SK-N-SH treated with all-trans-retinoic acid at 6 μM for 48 hours (cell line): ENCODE data around the gene WDFY2.

Experiments used
- ARNTL ChIP-seq: fragments of 450-650 bp; formaldehyde crosslinking; IDR thresholded peaks from 2 replicates; pipeline ENCODE4 v1.5.0; 2020; ENCODE audit warnings: low read depth, mild to moderate bottlenecking, moderate library complexity, borderline replicate concordance
- CSDC2 ChIP-seq: fragments of 250-450 bp; sonication (Bioruptor Pico); IDR thresholded peaks from 2 replicates; pipeline ENCODE4 v1.5.0; 2020; ENCODE audit warnings: mild to moderate bottlenecking, moderate library complexity
- ESRRG ChIP-seq: fragments of 250-450 bp; sonication (Bioruptor Pico); IDR thresholded peaks from 2 replicates; pipeline ENCODE4 v1.6.1; 2021; ENCODE audit warnings: mild to moderate bottlenecking
- RARB ChIP-seq: fragments of 250-450 bp; sonication (Bioruptor Pico); IDR thresholded peaks from 2 replicates; pipeline ENCODE4 v1.8.0; 2021; ENCODE audit warnings: mild to moderate bottlenecking, moderate library complexity
- TOX ChIP-seq: fragments of 250-450 bp; sonication (Bioruptor Pico); IDR thresholded peaks from 2 replicates; pipeline ENCODE4 v1.8.0; 2021; ENCODE audit warnings: mild to moderate bottlenecking, moderate library complexity, borderline replicate concordance
- ZFP3 ChIP-seq: fragments of 250-450 bp; sonication (Bioruptor Pico); IDR thresholded peaks from 2 replicates; pipeline ENCODE4 v1.5.0; 2020; ENCODE audit warnings: mild to moderate bottlenecking, moderate library complexity
- ZFP30 ChIP-seq: fragments of 450-650 bp; formaldehyde crosslinking; IDR thresholded peaks from 2 replicates; pipeline ENCODE4 v1.5.0; 2022; ENCODE audit warnings: mild to moderate bottlenecking, moderate library complexity
- TF ChIP-seq, protein P1 (sequence below): fragments of 250-450 bp; sonication (Bioruptor Pico); IDR thresholded peaks from 2 replicates; pipeline ENCODE4 v1.5.1; 2020; ENCODE audit warnings: low read depth, mild to moderate bottlenecking, moderate library complexity
- TF ChIP-seq, protein P2 (sequence below): fragments of 250-450 bp; sonication (Bioruptor Pico); IDR thresholded peaks from 2 replicates; pipeline ENCODE4 v1.8.0; 2020; ENCODE audit warnings: mild to moderate bottlenecking, moderate library complexity, borderline replicate concordance
- TF ChIP-seq, protein P3 (sequence below): fragments of 250-450 bp; sonication (Bioruptor Pico); IDR thresholded peaks from 2 replicates; pipeline ENCODE4 v1.8.0; 2021; ENCODE audit warnings: low read depth, mild to moderate bottlenecking, moderate library complexity, borderline replicate concordance

DNA sequence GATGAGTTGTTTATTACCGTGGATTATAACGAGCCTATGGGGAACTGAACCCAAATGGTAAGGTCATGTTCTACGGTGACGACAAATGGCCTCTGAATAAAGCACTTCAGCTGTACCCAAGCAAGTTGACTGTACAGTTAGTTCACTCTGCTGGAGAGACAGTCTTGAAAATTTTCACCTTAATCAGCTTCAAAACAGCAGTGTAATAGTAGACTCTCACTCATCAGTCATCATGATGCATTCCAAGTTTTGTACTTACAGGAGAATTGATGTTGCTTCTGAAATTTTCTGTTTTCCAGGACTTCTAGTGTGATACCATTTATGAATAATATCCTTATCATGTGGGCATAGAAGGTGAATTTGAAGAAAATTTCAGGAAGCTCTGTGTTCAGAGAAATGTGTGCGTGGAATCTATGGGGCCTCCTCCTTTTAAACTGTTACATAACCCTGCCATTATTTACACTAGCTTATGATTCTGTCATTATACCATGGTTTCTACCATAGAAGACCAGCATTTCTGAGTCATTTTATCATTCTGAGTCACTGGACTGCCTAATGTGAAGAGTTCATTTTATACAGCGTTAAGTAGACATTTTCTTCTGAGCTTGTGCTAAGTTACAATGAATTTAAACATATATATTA is 96.9 kb downstream of the WDFY2 start:
- TF ChIP-seq, protein P1, sequence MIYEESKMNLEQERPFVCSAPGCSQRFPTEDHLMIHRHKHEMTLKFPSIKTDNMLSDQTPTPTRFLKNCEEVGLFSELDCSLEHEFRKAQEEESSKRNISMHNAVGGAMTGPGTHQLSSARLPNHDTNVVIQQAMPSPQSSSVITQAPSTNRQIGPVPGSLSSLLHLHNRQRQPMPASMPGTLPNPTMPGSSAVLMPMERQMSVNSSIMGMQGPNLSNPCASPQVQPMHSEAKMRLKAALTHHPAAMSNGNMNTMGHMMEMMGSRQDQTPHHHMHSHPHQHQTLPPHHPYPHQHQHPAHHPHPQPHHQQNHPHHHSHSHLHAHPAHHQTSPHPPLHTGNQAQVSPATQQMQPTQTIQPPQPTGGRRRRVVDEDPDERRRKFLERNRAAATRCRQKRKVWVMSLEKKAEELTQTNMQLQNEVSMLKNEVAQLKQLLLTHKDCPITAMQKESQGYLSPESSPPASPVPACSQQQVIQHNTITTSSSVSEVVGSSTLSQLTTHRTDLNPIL (CRISPR knock-in tag), result no peak
- TF ChIP-seq, protein P2, sequence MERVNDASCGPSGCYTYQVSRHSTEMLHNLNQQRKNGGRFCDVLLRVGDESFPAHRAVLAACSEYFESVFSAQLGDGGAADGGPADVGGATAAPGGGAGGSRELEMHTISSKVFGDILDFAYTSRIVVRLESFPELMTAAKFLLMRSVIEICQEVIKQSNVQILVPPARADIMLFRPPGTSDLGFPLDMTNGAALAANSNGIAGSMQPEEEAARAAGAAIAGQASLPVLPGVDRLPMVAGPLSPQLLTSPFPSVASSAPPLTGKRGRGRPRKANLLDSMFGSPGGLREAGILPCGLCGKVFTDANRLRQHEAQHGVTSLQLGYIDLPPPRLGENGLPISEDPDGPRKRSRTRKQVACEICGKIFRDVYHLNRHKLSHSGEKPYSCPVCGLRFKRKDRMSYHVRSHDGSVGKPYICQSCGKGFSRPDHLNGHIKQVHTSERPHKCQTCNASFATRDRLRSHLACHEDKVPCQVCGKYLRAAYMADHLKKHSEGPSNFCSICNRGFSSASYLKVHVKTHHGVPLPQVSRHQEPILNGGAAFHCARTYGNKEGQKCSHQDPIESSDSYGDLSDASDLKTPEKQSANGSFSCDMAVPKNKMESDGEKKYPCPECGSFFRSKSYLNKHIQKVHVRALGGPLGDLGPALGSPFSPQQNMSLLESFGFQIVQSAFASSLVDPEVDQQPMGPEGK (CRISPR knock-in tag), result no peak
- TF ChIP-seq, protein P3, sequence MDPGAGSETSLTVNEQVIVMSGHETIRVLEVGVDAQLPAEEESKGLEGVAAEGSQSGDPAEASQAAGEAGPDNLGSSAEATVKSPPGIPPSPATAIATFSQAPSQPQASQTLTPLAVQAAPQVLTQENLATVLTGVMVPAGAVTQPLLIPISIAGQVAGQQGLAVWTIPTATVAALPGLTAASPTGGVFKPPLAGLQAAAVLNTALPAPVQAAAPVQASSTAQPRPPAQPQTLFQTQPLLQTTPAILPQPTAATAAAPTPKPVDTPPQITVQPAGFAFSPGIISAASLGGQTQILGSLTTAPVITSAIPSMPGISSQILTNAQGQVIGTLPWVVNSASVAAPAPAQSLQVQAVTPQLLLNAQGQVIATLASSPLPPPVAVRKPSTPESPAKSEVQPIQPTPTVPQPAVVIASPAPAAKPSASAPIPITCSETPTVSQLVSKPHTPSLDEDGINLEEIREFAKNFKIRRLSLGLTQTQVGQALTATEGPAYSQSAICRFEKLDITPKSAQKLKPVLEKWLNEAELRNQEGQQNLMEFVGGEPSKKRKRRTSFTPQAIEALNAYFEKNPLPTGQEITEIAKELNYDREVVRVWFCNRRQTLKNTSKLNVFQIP (CRISPR knock-in tag), result no peak
- TF ChIP-seq CSDC2 (CRISPR knock-in tag), result no peak
- TF ChIP-seq ZFP3 (CRISPR knock-in tag), result no peak
- TF ChIP-seq ARNTL (CRISPR knock-in tag), result no peak
- TF ChIP-seq TOX, result no peak
- no peak for TF ChIP-seq ESRRG (CRISPR knock-in tag)
- no peak for TF ChIP-seq RARB (CRISPR knock-in tag)
- no peak for TF ChIP-seq ZFP30 (CRISPR knock-in tag)
